Panc1 (cell line): ENCODE measurements around the gene SGSM1. TPM values are rescaled to one million over a fixed set of nuclear protein-coding genes. Genes with fewer than 3 reads are reported as not detected.
"Not testable (repeated sequence)": the region's sequence is repeated elsewhere in the genome, so short reads cannot be mapped to it uniquely, and the experiment has no call there.

Source experiments
- ATAC-seq: fragments of 200-7000 bp; cut with Tn5 transposase; 2 replicates; pipeline ENCODE4 v1.9.1; 2020; ENCODE audit warnings: mild to moderate bottlenecking, moderate library complexity
- BruUV-seq: library from RNA; stranded (reverse); fragments of 400-500 nt; replicated peaks from 2 replicates; lab custom pipeline; 2021; lab: Mats Ljungman, UMichigan
- CTCF ChIA-PET: fragments of 300-600 bp; sonication (Branson Sonifier 250); formaldehyde crosslinking; loops from one replicate; lab custom pipeline; 2022; ENCODE audit warnings: antibody characterized with exemption; lab: Charles Lee
- POLR2A ChIA-PET: fragments of 300-600 bp; sonication (Branson Sonifier 250); formaldehyde crosslinking; loops from one replicate; lab custom pipeline; 2022; ENCODE audit warnings: antibody characterized with exemption; lab: Charles Lee
- DNase-seq: peaks from one replicate; pipeline ENCODE4 v3.0.0-alpha.2; 2010; ENCODE audit warnings: low read depth, low spot score
- H3K27ac ChIP-seq: 2 replicates; pipeline ENCODE4 v1.5.1; 2011; ENCODE audit warnings: mild to moderate bottlenecking, low read length, inconsistent platforms
- H3K27me3 ChIP-seq: fragments of 200-500 bp; sonication (Bioruptor generic); 2 replicates; pipeline ENCODE4 v1.6.0; 2014; ENCODE audit warnings: low read length, inconsistent platforms; ENCODE audit not compliant: control insufficient read depth, insufficient read depth
- H3K36me3 ChIP-seq: fragments of 200-500 bp; sonication (Bioruptor generic); 2 replicates; pipeline ENCODE4 v1.5.1; 2014; ENCODE audit warnings: inconsistent platforms, mild to moderate bottlenecking, low read length, moderate library complexity; ENCODE audit not compliant: control insufficient read depth, insufficient read depth
- H3K4me1 ChIP-seq: 2 replicates; pipeline ENCODE4 v1.5.1; 2011; ENCODE audit warnings: inconsistent platforms, mild to moderate bottlenecking, low read length, moderate library complexity; ENCODE audit not compliant: control insufficient read depth, insufficient read depth
- H3K4me3 ChIP-seq, 2 experiments: 2 replicates each; pipeline ENCODE4 v1.5.1; 2011 to 2012; ENCODE audit warnings: low read depth in 2 of 2, low read length in 2 of 2, mild to moderate bottlenecking in 2 of 2, inconsistent platforms in 1 of 2, moderate library complexity in 1 of 2
- H3K9me3 ChIP-seq: fragments of 200-500 bp; sonication (Bioruptor generic); 2 replicates; pipeline ENCODE4 v1.5.1; 2014; ENCODE audit warnings: low read depth, mild to moderate bottlenecking, inconsistent platforms, low read length, moderate library complexity; ENCODE audit not compliant: control insufficient read depth, insufficient read depth
- CTCF ChIP-seq: fragments of 450-650 bp; IDR thresholded peaks from 2 replicates; pipeline ENCODE4 v1.5.1; 2017; ENCODE audit warnings: mild to moderate bottlenecking
- POLR2AphosphoS5 ChIP-seq: IDR thresholded peaks from 2 replicates; pipeline ENCODE4 v1.6.1; 2012; ENCODE audit warnings: mild to moderate bottlenecking, low read depth, low read length, moderate library complexity
- REST ChIP-seq, 2 experiments: IDR thresholded peaks; 2 replicates each; pipeline ENCODE4 v1.6.1; 2011 to 2012; ENCODE audit warnings: low read depth in 2 of 2, control low read depth in 1 of 2, low read length in 1 of 2, mild to moderate bottlenecking in 1 of 2, moderate library complexity in 1 of 2; ENCODE audit not compliant: insufficient read depth in 1 of 2
- SIN3A ChIP-seq: IDR thresholded peaks from 2 replicates; pipeline ENCODE4 v1.6.1; 2012; ENCODE audit warnings: low read depth, mild to moderate bottlenecking, low read length, moderate library complexity, borderline replicate concordance; ENCODE audit not compliant: insufficient read depth
- TCF7L2 ChIP-seq: IDR thresholded peaks from 2 replicates; pipeline ENCODE4 v1.6.1; 2011; ENCODE audit warnings: mild to moderate bottlenecking, low read depth, low read length, inconsistent platforms
- in situ Hi-C: cut with HindIII; loops from 2 replicates; pipeline ENCODE4 v1.10.0; 2016; ENCODE audit warnings: low sequenced_read_pairs, low pct_unique_long_range_greater_than_20kb
- intact Hi-C: fragments of 100-400 bp; cut with micrococcal nuclease; formaldehyde crosslinking; loops from one replicate; pipeline ENCODE4 v1.10.0; 2022; ENCODE audit not compliant: unreplicated experiment
- total RNA-seq: library from RNA; stranded (reverse); gene quantifications from one replicate; pipeline ENCODE4 v1.2.1, GENCODE V29; 2021; ENCODE audit not compliant: unreplicated experiment

The SGSM1 gene
- total RNA-seq, 1 experiment from 2014 or later: 1.6 TPM

GRCh38 chr22:24901448-24901847, 95.4 kb downstream of the SGSM1 start:
- in situ Hi-C loops (no loop called here), intact Hi-C loops (no loop called here)
- DNase-seq: no peak
- Histone ChIP-seq H3K27ac (peak overlapping the region; percentile 12; the same call in 1 of the 2 replicates), H3K36me3 (no peaks in the 10 kb centered on the region), H3K27me3 (no peaks in the 10 kb centered on the region), H3K4me3 (no peak overlapping the region), H3K9me3 (no peaks in the 10 kb centered on the region), H3K4me1 (no peaks in the 10 kb centered on the region; the same call in 1 of the 2 replicates)
- POLR2A ChIA-PET: no interaction called here
- CTCF ChIA-PET: no interaction called here
- no TSS peak for BruUV-seq
- no peak for ATAC-seq
- no peak for TF ChIP-seq SIN3A
- no peak for TF ChIP-seq TCF7L2
- TF ChIP-seq CTCF: no peak

- TF ChIP-seq REST (IDR thresholded peaks at IDR 0.05; ENCODE audit: insufficient read depth in 1 of 2, low read depth in 2 of 2, low read length in 1 of 2) (no peak), POLR2AphosphoS5 (no peak), CTCF (no peak), SIN3A (no peak), TCF7L2 (no peak)
- Histone ChIP-seq H3K36me3 (no peaks in the 10 kb centered on the region), H3K4me3 (no peak overlapping the region), H3K4me1 (no peaks in the 10 kb centered on the region; the same call in 1 of the 2 replicates), H3K9me3 (no peaks in the 10 kb centered on the region), H3K27ac (no peak overlapping the region), H3K27me3 (no peaks in the 10 kb centered on the region)
- intact Hi-C loops (no loop called here), in situ Hi-C loops (no loop called here)
- no peak for DNase-seq
- no TSS peak for BruUV-seq
- POLR2A ChIA-PET: no interaction called here
- CTCF ChIA-PET: no interaction called here
- no peak for ATAC-seq
These were observed 99.9 kb downstream of the SGSM1 start for GRCh38 chr22:24905909-24906308.

- H3K27ac ChIP-seq, H3K27me3 ChIP-seq, H3K36me3 ChIP-seq, CTCF ChIA-PET, intact Hi-C loops, H3K4me3 ChIP-seq, in situ Hi-C loops, ATAC-seq, H3K9me3 ChIP-seq, BruUV-seq, DNase-seq, H3K4me1 ChIP-seq: not testable (repeated sequence)
- POLR2A ChIA-PET: interaction anchor here (0.6 kb wide), 1 partner anchor 28 kb away, joined by 5 read pairs; no protein-coding TSS in a partner anchor
These were observed 101.1 kb downstream of the SGSM1 start for GRCh38 chr22:24907101-24907500.
